ENCODE results near the gene ERAL1. TPM values are rescaled to one million over a fixed set of nuclear protein-coding genes. Genes with fewer than 3 reads are reported as not detected.

The ERAL1 gene
- total and polyA plus RNA-seq, 2 of the 13 experiments (the other 11 are each of a cell fraction or from before 2014, with no cell fraction given): 46.9 to 72.2 TPM

DNA sequence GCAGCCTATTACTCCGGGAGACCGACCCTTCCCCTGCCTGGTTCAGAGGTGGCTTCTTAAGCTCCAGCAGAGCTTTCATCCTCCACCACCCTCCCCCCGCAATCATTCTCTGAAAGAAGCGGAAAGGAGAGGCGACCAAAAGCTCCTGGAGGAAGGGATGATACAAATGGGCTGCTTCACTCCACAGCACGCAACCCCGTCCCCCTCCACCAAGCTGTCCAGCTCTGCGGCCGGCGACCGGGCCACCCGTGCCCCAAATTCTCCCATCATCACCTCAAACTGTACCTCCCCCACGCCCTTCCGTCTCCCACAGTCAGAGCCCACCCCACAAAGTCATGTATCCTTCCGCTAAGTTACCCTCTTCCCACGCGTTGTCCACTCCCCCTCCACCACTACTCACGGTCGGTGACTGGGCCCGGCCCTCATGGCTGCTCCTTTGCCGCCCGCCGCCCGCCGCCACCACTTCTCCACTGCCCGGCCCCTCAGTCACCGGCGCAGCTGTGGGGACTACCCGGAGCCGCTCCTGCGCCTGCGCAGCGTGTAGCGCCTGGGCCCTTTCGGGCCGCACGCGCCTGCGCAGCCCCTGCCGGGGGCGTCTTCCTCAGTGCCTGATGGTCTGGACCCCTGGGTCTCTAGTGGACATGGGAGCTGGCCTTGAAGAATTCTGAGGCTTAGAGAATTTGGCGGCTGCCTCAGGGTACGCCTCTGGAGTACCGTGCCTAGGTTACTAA, 12.4 kb upstream of the ERAL1 start, which contains the start of gene FAM222B (continued):
- TF ChIP-seq ZNF639 (CRISPR knock-in tag; conservative IDR thresholded peaks at IDR 0.05) (no peak), MAF1 (CRISPR knock-in tag; IDR thresholded peaks at IDR 0.05; ENCODE audit: borderline replicate concordance) (no peak), NR3C1 (CRISPR knock-in tag; IDR thresholded peaks at IDR 0.05) (no peak), ZNF296 (CRISPR knock-in tag; conservative IDR thresholded peaks at IDR 0.05) (0 out of 2 replicates have a peak, but pooled peaks have one; percentile 37), PHF8 (CRISPR knock-in tag; IDR thresholded peaks at IDR 0.05) (peak; percentile 75), RBFOX2 (IDR thresholded peaks at IDR 0.05; ENCODE audit: low read depth, low read length) (peak; percentile 86), RARA (CRISPR knock-in tag; IDR thresholded peaks at IDR 0.05) (no peak), HES4 (CRISPR knock-in tag; IDR thresholded peaks at IDR 0.05; ENCODE audit: borderline replicate concordance) (peak; percentile 49; the same call in 1 of the 2 replicates), NR2C2 (CRISPR knock-in tag; IDR thresholded peaks at IDR 0.05; ENCODE audit: borderline replicate concordance) (no peak), ZNF263 (CRISPR knock-in tag; IDR thresholded peaks at IDR 0.05) (no peak), ZNF670 (CRISPR knock-in tag; IDR thresholded peaks at IDR 0.05; ENCODE audit: borderline replicate concordance) (no peak)
- TF ChIP-seq, protein P1, sequence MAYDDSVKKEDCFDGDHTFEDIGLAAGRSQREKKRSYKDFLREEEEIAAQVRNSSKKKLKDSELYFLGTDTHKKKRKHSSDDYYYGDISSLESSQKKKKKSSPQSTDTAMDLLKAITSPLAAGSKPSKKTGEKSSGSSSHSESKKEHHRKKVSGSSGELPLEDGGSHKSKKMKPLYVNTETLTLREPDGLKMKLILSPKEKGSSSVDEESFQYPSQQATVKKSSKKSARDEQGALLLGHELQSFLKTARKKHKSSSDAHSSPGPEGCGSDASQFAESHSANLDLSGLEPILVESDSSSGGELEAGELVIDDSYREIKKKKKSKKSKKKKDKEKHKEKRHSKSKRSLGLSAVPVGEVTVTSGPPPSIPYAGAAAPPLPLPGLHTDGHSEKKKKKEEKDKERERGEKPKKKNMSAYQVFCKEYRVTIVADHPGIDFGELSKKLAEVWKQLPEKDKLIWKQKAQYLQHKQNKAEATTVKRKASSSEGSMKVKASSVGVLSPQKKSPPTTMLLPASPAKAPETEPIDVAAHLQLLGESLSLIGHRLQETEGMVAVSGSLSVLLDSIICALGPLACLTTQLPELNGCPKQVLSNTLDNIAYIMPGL (CRISPR knock-in tag; IDR thresholded peaks at IDR 0.05; ENCODE audit: borderline replicate concordance in 1 of 2, low read depth in 1 of 2): peak; percentile 39 to 80; a peak in 3 of 4 replicates
- TF ChIP-seq, protein P2, sequence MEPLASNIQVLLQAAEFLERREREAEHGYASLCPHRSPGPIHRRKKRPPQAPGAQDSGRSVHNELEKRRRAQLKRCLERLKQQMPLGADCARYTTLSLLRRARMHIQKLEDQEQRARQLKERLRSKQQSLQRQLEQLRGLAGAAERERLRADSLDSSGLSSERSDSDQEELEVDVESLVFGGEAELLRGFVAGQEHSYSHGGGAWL (CRISPR knock-in tag; IDR thresholded peaks at IDR 0.05): 0 out of 2 replicates have a peak, but pooled peaks have one; percentile 25
- TF ChIP-seq, protein P3, sequence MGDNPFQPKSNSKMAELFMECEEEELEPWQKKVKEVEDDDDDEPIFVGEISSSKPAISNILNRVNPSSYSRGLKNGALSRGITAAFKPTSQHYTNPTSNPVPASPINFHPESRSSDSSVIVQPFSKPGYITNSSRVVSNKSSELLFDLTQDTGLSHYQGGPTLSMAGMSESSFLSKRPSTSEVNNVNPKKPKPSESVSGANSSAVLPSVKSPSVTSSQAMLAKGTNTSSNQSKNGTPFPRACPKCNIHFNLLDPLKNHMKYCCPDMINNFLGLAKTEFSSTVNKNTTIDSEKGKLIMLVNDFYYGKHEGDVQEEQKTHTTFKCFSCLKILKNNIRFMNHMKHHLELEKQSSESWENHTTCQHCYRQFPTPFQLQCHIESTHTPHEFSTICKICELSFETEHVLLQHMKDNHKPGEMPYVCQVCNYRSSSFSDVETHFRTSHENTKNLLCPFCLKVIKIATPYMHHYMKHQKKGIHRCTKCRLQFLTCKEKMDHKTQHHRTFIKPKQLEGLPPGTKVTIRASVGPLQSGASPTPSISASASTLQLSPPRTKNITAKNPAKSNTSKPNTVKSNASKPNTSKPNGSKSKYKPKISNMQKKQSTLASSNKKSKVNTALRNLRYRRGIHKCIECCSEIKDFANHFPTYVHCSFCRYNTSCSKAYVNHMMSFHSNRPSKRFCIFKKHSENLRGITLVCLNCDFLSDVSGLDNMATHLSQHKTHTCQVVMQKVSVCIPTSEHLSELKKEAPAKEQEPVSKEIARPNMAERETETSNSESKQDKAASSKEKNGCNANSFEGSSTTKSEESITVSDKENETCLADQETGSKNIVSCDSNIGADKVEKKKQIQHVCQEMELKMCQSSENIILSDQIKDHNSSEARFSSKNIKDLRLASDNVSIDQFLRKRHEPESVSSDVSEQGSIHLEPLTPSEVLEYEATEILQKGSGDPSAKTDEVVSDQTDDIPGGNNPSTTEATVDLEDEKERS (CRISPR knock-in tag; IDR thresholded peaks at IDR 0.05): 0 out of 2 replicates have a peak, but pooled peaks have one; percentile 32
- TF ChIP-seq, protein P4, sequence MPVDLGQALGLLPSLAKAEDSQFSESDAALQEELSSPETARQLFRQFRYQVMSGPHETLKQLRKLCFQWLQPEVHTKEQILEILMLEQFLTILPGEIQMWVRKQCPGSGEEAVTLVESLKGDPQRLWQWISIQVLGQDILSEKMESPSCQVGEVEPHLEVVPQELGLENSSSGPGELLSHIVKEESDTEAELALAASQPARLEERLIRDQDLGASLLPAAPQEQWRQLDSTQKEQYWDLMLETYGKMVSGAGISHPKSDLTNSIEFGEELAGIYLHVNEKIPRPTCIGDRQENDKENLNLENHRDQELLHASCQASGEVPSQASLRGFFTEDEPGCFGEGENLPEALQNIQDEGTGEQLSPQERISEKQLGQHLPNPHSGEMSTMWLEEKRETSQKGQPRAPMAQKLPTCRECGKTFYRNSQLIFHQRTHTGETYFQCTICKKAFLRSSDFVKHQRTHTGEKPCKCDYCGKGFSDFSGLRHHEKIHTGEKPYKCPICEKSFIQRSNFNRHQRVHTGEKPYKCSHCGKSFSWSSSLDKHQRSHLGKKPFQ (CRISPR knock-in tag; IDR thresholded peaks at IDR 0.05; ENCODE audit: insufficient replicate concordance): no peak
- TF ChIP-seq, protein P5, sequence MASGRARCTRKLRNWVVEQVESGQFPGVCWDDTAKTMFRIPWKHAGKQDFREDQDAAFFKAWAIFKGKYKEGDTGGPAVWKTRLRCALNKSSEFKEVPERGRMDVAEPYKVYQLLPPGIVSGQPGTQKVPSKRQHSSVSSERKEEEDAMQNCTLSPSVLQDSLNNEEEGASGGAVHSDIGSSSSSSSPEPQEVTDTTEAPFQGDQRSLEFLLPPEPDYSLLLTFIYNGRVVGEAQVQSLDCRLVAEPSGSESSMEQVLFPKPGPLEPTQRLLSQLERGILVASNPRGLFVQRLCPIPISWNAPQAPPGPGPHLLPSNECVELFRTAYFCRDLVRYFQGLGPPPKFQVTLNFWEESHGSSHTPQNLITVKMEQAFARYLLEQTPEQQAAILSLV (CRISPR knock-in tag; IDR thresholded peaks at IDR 0.05; ENCODE audit: borderline replicate concordance): no peak; the same call in 1 of the 2 replicates

All from HepG2 (cell line).